GM19438 (cell line): Measurements from ENCODE around the gene PRKAR1B.
"Not testable (repeated sequence)": the region's sequence is repeated elsewhere in the genome, so short reads cannot be mapped to it uniquely, and the experiment has no call there.

Source experiments
- ATAC-seq: cut with Tn5 transposase; IDR thresholded peaks from one replicate; pipeline ENCODE4 v1.9.1; 2021; ENCODE audit warnings: low read depth; ENCODE audit not compliant: unreplicated experiment

The PRKAR1B gene

GRCh38 chr7:757741-758163 is 30.7 kb upstream of the PRKAR1B start:
- no peak for ATAC-seq

DNA sequence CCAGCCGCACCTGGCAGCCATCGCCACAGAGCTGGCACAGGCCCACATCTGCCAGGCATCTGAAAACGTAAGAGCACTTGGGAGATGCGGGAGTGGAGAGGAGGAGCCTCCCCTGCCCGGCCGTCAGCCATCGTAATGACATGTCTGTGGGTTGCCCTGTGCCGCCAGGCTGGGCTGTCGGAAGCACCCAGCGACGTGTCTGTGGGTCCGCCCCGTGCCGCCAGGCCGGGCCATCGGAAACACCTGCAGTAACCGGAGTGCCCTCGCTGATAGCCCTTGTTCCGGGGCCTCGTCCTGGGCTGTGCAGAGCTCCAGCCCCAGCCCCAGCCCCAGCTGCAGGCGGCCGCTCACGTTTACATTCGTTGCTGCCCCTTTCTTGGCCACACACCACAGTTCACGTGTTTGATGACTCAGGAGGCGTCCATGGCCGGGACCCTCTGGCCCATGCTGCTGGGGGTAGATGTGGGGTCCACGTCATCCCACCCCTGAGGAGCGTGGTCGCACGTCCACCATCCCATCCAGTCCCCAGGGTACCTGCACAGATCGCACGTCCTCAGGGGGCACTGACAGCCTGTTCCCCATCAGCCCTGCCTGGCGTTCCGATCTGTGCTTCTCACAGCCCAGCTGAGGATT is 30.0 kb upstream of the PRKAR1B start:
- no peak for ATAC-seq

GRCh38 chr7:756231-756927 is 29.3 kb upstream of the PRKAR1B start:
- ATAC-seq = no peak

- ATAC-seq = no peak
Measured at GRCh38 chr7:755413-755805, 28.3 kb upstream of the PRKAR1B start.

DNA sequence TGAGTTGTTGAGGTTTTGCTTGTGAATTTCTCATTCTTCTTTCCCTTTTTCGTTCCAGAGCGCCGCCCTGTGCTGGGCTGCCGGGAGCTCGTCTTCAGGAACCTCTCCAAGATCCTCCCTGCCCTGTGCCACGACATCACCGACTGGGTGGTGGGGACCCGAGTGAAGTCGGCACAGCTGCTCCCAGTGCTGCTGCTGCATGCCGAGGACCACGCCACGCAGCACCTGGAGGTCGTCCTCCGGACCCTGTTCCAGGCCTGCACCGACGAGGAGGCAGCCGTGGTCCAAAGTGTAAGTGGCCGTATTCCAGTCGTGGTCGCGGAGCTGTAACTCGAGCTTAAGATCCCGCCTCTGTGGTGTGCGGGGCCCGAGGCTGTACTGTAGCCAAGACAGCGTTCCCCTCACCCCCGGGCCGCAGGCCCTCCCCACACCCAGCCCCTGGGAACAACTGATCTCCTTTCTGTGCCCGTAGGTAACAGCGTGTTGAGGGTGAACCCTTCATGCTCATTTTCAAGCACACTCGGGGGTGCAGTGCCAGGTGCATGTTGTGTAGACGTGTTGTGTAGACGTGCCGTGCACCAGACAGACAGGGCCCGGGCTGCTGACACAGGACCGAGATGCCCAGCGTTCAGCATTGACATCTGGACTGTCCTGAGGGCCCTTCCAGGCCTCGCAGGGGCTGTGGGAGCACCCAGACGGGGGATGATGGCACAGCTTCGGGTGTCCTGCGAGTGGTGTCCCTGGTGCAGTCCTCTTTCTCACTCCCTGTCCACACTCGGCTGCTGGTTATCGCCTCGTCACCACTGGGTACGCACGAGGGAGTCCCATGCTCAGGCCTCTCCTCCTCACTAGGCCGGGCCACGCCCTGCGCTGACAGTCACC is 27.7 kb upstream of the PRKAR1B start:
- ATAC-seq = no peak

GRCh38 chr7:753190-753589 is 26.1 kb upstream of the PRKAR1B start:
- ATAC-seq = no peak

GRCh38 chr7:752256-752655 is 25.2 kb upstream of the PRKAR1B start:
- ATAC-seq = not testable (repeated sequence)

DNA sequence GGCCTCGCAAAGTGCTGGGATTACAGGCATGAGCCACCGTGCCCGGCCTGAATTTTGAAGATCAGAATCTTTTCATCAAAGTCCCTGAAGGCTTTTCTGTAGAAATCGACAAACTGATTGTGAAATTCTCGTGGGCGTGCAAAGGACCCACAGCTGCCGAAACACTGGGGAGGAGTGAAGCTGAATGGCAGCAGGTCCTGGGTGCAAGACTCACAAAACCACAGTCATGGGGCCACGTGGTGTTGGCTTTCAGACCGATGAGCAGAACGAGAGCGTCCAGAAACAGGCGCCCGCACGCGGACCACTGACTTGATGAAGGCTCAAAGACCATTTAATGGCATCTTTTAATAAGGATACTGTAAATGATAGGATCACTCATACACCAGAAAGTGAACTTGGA is 24.7 kb upstream of the PRKAR1B start:
- ATAC-seq = no peak

- no peak for ATAC-seq
Measured at GRCh38 chr7:750111-750905, 23.2 kb upstream of the PRKAR1B start.

GRCh38 chr7:749140-749551 is 22.1 kb upstream of the PRKAR1B start:
- no peak for ATAC-seq

- no peak for ATAC-seq
Measured at GRCh38 chr7:748446-748845, 21.4 kb upstream of the PRKAR1B start.

- no peak for ATAC-seq
Measured at GRCh38 chr7:747186-747585, 20.1 kb upstream of the PRKAR1B start.

DNA sequence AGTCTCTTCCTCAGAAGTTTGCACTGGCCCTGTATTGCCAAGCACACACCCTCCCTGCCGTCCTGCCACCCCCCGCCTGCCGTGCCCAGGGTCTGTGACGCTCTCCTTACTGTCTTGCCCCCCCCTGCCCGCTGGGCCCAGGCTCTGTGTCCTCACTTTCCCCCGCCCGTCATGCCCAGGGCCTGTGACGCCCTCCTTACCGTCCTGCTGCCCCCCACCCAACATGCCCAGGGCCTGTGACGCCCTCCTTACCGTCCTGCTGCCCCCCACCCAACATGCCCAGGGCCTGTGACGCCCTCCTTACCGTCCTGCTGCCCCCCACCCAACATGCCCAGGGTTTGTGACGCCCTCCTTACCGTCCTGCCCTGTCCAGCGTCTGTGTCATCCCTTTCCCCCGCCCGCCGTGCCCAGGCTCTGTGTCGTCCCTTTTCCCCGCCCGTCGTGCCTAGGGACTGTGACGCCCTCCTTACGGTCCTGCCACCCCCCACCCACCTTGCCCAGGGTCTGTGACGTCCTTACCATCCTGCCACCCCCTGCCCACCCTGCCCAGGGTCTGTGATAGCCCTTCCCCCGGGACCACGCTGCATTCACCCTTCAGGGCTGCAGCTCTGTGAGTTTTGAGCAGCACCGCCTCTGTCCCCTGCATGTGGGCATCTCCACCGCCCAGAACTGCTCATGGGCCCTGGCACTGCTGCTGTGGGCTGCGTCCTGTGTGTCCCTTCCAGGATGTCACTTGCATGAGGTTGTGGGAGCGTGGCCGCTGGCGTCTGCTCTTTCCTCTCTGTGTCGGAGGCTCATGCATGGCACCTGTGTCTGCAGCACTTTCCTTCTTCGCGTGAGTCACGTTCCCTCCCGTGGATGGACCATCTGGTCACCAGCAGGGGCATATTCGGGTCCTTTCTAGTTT is 19.3 kb upstream of the PRKAR1B start:
- ATAC-seq = no peak

GRCh38 chr7:745431-746154 is 18.5 kb upstream of the PRKAR1B start:
- no peak for ATAC-seq

- ATAC-seq = no peak
Measured at GRCh38 chr7:744854-745430, 17.9 kb upstream of the PRKAR1B start.

DNA sequence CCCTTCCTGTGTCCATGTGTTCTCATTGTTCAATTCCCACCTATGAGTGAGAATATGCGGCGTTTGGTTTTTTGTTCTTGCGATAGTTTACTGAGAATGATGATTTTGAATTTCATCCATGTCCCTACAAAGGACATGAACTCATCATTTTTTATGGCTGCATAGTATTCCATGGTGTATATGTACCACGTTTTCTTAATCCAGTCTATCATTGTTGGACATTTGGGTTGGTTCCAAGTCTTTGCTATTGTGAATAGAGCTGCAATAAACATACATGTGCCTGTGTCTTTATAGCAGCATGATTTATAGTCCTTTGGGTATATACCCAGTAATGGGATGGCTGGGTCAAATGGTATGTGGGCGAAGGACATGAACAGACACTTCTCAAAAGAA is 17.0 kb upstream of the PRKAR1B start:
- ATAC-seq = not testable (repeated sequence)

- ATAC-seq = not testable (repeated sequence)
Measured at GRCh38 chr7:743341-744127, 16.5 kb upstream of the PRKAR1B start.

DNA sequence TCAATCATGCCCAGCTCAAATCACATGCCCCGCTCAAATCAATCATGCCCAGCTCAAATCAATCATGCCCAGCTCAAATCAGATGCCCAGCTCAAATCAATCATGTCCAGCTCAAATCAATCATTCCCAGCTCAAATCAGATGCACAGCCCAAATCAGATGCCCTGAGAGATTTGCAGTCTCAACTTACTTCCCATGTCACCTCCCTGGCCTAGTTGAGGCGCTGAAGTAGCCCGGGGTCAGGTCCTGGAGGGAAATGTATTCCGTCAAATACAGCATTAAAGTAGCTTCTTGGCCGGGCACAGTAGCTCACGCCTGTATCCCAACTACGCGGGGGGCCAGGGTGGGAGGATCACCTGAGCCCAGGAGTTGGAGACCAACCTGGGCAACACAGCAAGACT is 15.7 kb upstream of the PRKAR1B start:
- ATAC-seq = no peak
